H9 (cell line): Measurements from ENCODE around the gene ATG4D. TPM values are rescaled to one million over a fixed set of nuclear protein-coding genes. Genes with fewer than 3 reads are reported as not detected.

Experiments
- DNase-seq: peaks from one replicate; pipeline ENCODE4 v3.0.0-alpha.2; 2017
- H2AFZ ChIP-seq: one replicate; pipeline ENCODE4 v1.6.1; 2013; ENCODE audit warnings: mild to moderate bottlenecking, low read length, control low read depth, moderate library complexity
- H2AK5ac ChIP-seq: 2 replicates; pipeline ENCODE4 v1.6.1; 2013; ENCODE audit warnings: low read length, control low read depth, mixed read lengths; ENCODE audit not compliant: insufficient read length
- H2BK120ac ChIP-seq: one replicate; pipeline ENCODE4 v1.6.1; 2013; ENCODE audit warnings: low read depth, mild to moderate bottlenecking, low read length, control low read depth, inconsistent platforms; ENCODE audit not compliant: poor library complexity, severe bottlenecking
- H2BK12ac ChIP-seq: 2 replicates; pipeline ENCODE4 v1.6.1; 2013; ENCODE audit warnings: low read length, control low read depth, mixed read lengths, low read depth; ENCODE audit not compliant: insufficient read length
- H2BK15ac ChIP-seq: 2 replicates; pipeline ENCODE4 v1.6.1; 2013; ENCODE audit warnings: low read depth, low read length, control low read depth
- H2BK20ac ChIP-seq: one replicate; pipeline ENCODE4 v1.6.1; 2013; ENCODE audit warnings: low read depth, mild to moderate bottlenecking, low read length, control low read depth, inconsistent platforms; ENCODE audit not compliant: poor library complexity, severe bottlenecking
- H2BK5ac ChIP-seq: 2 replicates; pipeline ENCODE4 v1.6.1; 2013; ENCODE audit warnings: low read length, control low read depth, mixed read lengths; ENCODE audit not compliant: insufficient read length
- H3K14ac ChIP-seq: 2 replicates; pipeline ENCODE4 v1.6.1; 2013; ENCODE audit warnings: low read length, control low read depth; ENCODE audit not compliant: insufficient read depth
- H3K18ac ChIP-seq: 2 replicates; pipeline ENCODE4 v1.6.1; 2013; ENCODE audit warnings: low read depth, mild to moderate bottlenecking, mixed read lengths, low read length, control low read depth; ENCODE audit not compliant: insufficient read length
- H3K23ac ChIP-seq: 2 replicates; pipeline ENCODE4 v1.6.1; 2013; ENCODE audit warnings: low read length, control low read depth, mixed read lengths, low read depth; ENCODE audit not compliant: insufficient read length
- H3K23me2 ChIP-seq: 2 replicates; pipeline ENCODE4 v1.6.1; 2013; ENCODE audit warnings: low read depth, mild to moderate bottlenecking, mixed read lengths, low read length, control low read depth; ENCODE audit not compliant: insufficient read length, poor library complexity, severe bottlenecking
- H3K27ac ChIP-seq: 2 replicates; pipeline ENCODE4 v1.5.1; 2013; ENCODE audit warnings: low read length, control low read depth, mixed read lengths, low read depth; ENCODE audit not compliant: insufficient read length
- H3K27me3 ChIP-seq: 2 replicates; pipeline ENCODE4 v1.6.1; 2013; ENCODE audit warnings: low read length, control low read depth, inconsistent platforms; ENCODE audit not compliant: insufficient read depth
- H3K4ac ChIP-seq: 2 replicates; pipeline ENCODE4 v1.6.1; 2013; ENCODE audit warnings: low read depth, mild to moderate bottlenecking, control low read depth, inconsistent platforms, low read length, moderate library complexity
- H3K4me1 ChIP-seq: 2 replicates; pipeline ENCODE4 v1.6.1; 2013; ENCODE audit warnings: low read length, control low read depth, inconsistent platforms; ENCODE audit not compliant: insufficient read depth
- H3K4me2 ChIP-seq: 2 replicates; pipeline ENCODE4 v1.6.1; 2013; ENCODE audit warnings: low read length, control low read depth, mixed read lengths; ENCODE audit not compliant: insufficient read length, insufficient read depth
- H3K56ac ChIP-seq: 2 replicates; pipeline ENCODE4 v1.6.1; 2013; ENCODE audit warnings: low read depth, mild to moderate bottlenecking, mixed read lengths, low read length, control low read depth; ENCODE audit not compliant: insufficient read length
- H3K79me1 ChIP-seq: 2 replicates; pipeline ENCODE4 v1.6.1; 2013; ENCODE audit warnings: low read depth, mild to moderate bottlenecking, moderate library complexity, low read length, control low read depth, inconsistent platforms; ENCODE audit not compliant: insufficient read depth, poor library complexity, severe bottlenecking
- H3K79me2 ChIP-seq: 2 replicates; pipeline ENCODE4 v1.6.1; 2013; ENCODE audit warnings: low read length, control low read depth, inconsistent platforms; ENCODE audit not compliant: insufficient read depth
- H3K9ac ChIP-seq: 2 replicates; pipeline ENCODE4 v1.6.1; 2013; ENCODE audit warnings: low read length, control low read depth, mixed read lengths; ENCODE audit not compliant: insufficient read length; ENCODE audit errors: extremely low read depth
- H3K9me3 ChIP-seq: one replicate; pipeline ENCODE4 v1.6.1; 2013; ENCODE audit warnings: low read depth, low read length, inconsistent platforms; ENCODE audit not compliant: control insufficient read depth
- H3T11ph ChIP-seq: one replicate; pipeline ENCODE4 v1.6.1; 2013; ENCODE audit warnings: mild to moderate bottlenecking, low read length, control low read depth, inconsistent platforms
- H4K20me1 ChIP-seq: one replicate; pipeline ENCODE4 v1.6.1; 2013; ENCODE audit not compliant: control insufficient read depth, insufficient read length, insufficient read depth
- H4K5ac ChIP-seq: 2 replicates; pipeline ENCODE4 v1.6.1; 2013; ENCODE audit warnings: low read depth, mild to moderate bottlenecking, mixed read lengths, low read length, control low read depth; ENCODE audit not compliant: insufficient read length
- H4K8ac ChIP-seq: replicated peaks from 2 replicates; pipeline ENCODE4 v1.6.1; 2013; ENCODE audit warnings: low read length, control low read depth, mixed read lengths, low read depth; ENCODE audit not compliant: insufficient read length
- H4K91ac ChIP-seq: 2 replicates; pipeline ENCODE4 v1.6.1; 2013; ENCODE audit warnings: low read depth, mild to moderate bottlenecking, moderate library complexity, mixed read lengths, low read length, control low read depth; ENCODE audit not compliant: insufficient read length
- H3K27ac Mint-ChIP-seq, 3 experiments: 2 replicates in 2 of 3; 3 replicates in 1 of 3; pipeline ENCODE4 v1.8.0; 2020 to 2021; ENCODE audit warnings: mixed read lengths in 3 of 3, mild to moderate bottlenecking in 1 of 3, moderate library complexity in 1 of 3
- H3K27me3 Mint-ChIP-seq: 2 replicates; pipeline ENCODE4 v1.8.0; 2021; ENCODE audit warnings: low read depth, mild to moderate bottlenecking, moderate library complexity, mixed read lengths
- H3K36me3 Mint-ChIP-seq, 3 experiments: 2 replicates in 2 of 3; 3 replicates in 1 of 3; pipeline ENCODE4 v1.8.0; 2020 to 2021; ENCODE audit warnings: low read depth in 3 of 3, mixed read lengths in 3 of 3; ENCODE audit not compliant: insufficient read depth in 1 of 3
- H3K4me1 Mint-ChIP-seq, 2 experiments: 2 replicates each; pipeline ENCODE4 v1.8.0; 2020; ENCODE audit warnings: mixed read lengths in 2 of 2
- H3K4me3 Mint-ChIP-seq, 2 experiments: 2 replicates in 1 of 2; 3 replicates in 1 of 2; pipeline ENCODE4 v1.8.0; 2020 to 2021; ENCODE audit warnings: mild to moderate bottlenecking in 2 of 2, mixed read lengths in 2 of 2, moderate library complexity in 1 of 2
- H3K9me3 Mint-ChIP-seq, 2 experiments: 2 replicates in 1 of 2; 3 replicates in 1 of 2; pipeline ENCODE4 v1.8.0; 2020; ENCODE audit warnings: mild to moderate bottlenecking in 2 of 2, mixed read lengths in 2 of 2, moderate library complexity in 1 of 2
- WGBS: extraction: QIAGEN DNeasy Blood & Tissue Kit; methylation state at CpG from one replicate; pipeline ENCODE4 v1.1.7; 2013; ENCODE audit warnings: missing lambda C conversion rate, low lambda C conversion rate, mixed read lengths; ENCODE audit not compliant: insufficient read length; ENCODE audit errors: extremely low coverage; 5-methylcytosine and 5-hydroxymethylcytosine counted together
- total RNA-seq: library from RNA; stranded (reverse); gene quantifications from 2 replicates; pipeline ENCODE4 v1.2.1, GENCODE V29; 2021
- TF ChIP-seq, protein P1 (sequence below): fragments of 200-600 bp; sonication (generic); conservative IDR thresholded peaks from 3 replicates; pipeline ENCODE4 v1.8.0; 2021; ENCODE audit warnings: antibody characterized with exemption, mild to moderate bottlenecking

ATG4D gene
- total RNA-seq, 1 experiment from 2014 or later: 55.8 TPM

DNA sequence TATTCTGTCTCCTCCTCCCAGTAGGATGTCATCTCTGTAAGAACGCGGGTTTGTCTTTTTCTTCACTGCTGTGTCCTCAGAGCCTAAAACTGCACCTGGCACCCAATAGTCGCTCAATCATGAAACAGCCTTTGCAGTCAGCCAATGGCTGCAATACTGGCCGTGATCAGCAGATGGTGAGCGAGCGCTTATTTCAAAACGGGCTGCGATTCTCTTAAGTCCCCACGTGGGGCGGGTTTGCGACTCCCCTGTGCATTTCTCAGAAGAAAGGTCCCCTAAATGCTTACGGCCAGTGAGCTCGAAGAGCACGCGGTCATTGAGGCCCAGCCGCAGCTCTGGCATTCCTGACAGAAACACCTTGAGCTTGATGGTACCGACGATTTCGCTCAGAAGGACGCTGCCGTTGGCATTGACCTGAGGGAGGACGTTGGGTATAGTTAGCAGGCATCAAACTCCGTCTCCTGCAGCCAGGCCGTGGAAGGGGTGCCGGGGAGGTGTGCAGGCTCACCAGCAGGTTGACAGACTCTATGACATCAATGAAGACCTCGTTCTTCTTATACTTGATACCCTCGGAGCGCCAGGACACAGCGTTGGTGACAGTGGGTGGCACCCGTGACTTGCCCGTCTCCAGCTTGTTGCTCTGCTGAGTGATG lies 37.4 kb downstream of the ATG4D start:
- Histone ChIP-seq H3K4me2 (no peak overlapping the region), H3K18ac (no peak overlapping the region), H3K9ac (no peak overlapping the region), H3K23ac (no peak overlapping the region), H3T11ph (no peak overlapping the region), H4K20me1 (no peaks in the 10 kb centered on the region), H3K79me2 (no peaks in the 10 kb centered on the region), H3K79me1 (peaks cover 2% of the 10 kb centered on the region), H4K5ac (no peak overlapping the region), H3K27me3 (no peaks in the 10 kb centered on the region), H2BK120ac (no peak overlapping the region), H3K4ac (no peak overlapping the region), H2BK20ac (no peak overlapping the region), H3K14ac (no peak overlapping the region), H2AK5ac (no peak overlapping the region), H2BK15ac (no peak overlapping the region), H4K91ac (no peak overlapping the region), H3K23me2 (no peaks in the 10 kb centered on the region), H4K8ac (no peak overlapping the region), H2BK12ac (no peak overlapping the region), H3K27ac (no peak overlapping the region), H2AFZ (no peak overlapping the region), H3K56ac (no peak overlapping the region), H2BK5ac (no peak overlapping the region), H3K9me3 (no peaks in the 10 kb centered on the region), H3K4me1 (no peaks in the 10 kb centered on the region)
- Mint-ChIP-seq H3K4me3 (peak overlapping the region in 1 of 2 experiments; percentile 53; a peak in 1 of 5 replicates), H3K27me3 (no peaks in the 10 kb centered on the region), H3K4me1 (peaks cover 10 to 14% of the 10 kb centered on the region in 2 experiments), H3K36me3 (peaks cover 15 to 64% (median 62%) of the 10 kb centered on the region in 3 experiments; a peak in 6 of 7 replicates), H3K27ac (no peak overlapping the region; a peak in 2 of 7 replicates), H3K9me3 (no peaks in the 10 kb centered on the region)
- DNase-seq: peak; percentile 89
- WGBS: no CpG with 5 or more reads among the region's 31 CpGs
- TF ChIP-seq, protein P1, sequence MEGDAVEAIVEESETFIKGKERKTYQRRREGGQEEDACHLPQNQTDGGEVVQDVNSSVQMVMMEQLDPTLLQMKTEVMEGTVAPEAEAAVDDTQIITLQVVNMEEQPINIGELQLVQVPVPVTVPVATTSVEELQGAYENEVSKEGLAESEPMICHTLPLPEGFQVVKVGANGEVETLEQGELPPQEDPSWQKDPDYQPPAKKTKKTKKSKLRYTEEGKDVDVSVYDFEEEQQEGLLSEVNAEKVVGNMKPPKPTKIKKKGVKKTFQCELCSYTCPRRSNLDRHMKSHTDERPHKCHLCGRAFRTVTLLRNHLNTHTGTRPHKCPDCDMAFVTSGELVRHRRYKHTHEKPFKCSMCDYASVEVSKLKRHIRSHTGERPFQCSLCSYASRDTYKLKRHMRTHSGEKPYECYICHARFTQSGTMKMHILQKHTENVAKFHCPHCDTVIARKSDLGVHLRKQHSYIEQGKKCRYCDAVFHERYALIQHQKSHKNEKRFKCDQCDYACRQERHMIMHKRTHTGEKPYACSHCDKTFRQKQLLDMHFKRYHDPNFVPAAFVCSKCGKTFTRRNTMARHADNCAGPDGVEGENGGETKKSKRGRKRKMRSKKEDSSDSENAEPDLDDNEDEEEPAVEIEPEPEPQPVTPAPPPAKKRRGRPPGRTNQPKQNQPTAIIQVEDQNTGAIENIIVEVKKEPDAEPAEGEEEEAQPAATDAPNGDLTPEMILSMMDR: peak; percentile 99
